Measurements from ENCODE around the gene PKP3.
"Not testable (repeated sequence)": the region's sequence is repeated elsewhere in the genome, so short reads cannot be mapped to it uniquely, and the experiment has no call there.

The PKP3 gene

GRCh38 chr11:394034-394857 lies at the start of gene PKP3:
PKP3 (plus strand) TSS chr11:394209; CDS start chr11:394293, 84 bp downstream.
- Histone ChIP-seq H3K79me2 (ENCODE audit: control insufficient read depth, insufficient read depth, low read length, unreplicated experiment) (no peaks in the 10 kb centered on the region), H3K4me1 (ENCODE audit: control insufficient read depth, insufficient read depth, low read length, unreplicated experiment) (peaks cover 39% of the 10 kb centered on the region), H2AFZ (ENCODE audit: low read length, unreplicated experiment) (no peak within 1 kb of the TSS), H3K27ac (ENCODE audit: low read depth, low read length) (peak within 1 kb of the TSS; percentile 30), H3K27me3 (ENCODE audit: insufficient read depth, low read length) (no peaks in the 10 kb centered on the region), H3K36me3 (ENCODE audit: insufficient read depth, low read length) (no peaks in the 10 kb centered on the region), H3K4me3 (ENCODE audit: low read depth, low read length) (0 out of 2 replicates have a peak within 1 kb of the TSS, but pooled peaks have one; percentile 49)

GRCh38 chr11:344836-345578 lies 49.0 kb upstream of the PKP3 start:
- Histone ChIP-seq H3K4me1 (ENCODE audit: control insufficient read depth, insufficient read depth, low read length, unreplicated experiment) (no peaks in the 10 kb centered on the region), H3K27ac (ENCODE audit: low read depth, low read length) (no peak overlapping the region), H3K4me3 (ENCODE audit: low read depth, low read length) (no peak overlapping the region), H3K79me2 (ENCODE audit: control insufficient read depth, insufficient read depth, low read length, unreplicated experiment) (no peaks in the 10 kb centered on the region), H3K36me3 (ENCODE audit: insufficient read depth, low read length) (no peaks in the 10 kb centered on the region), H3K27me3 (ENCODE audit: insufficient read depth, low read length) (peaks cover 6% of the 10 kb centered on the region; the same call in 1 of the 2 replicates), H2AFZ (ENCODE audit: low read length, unreplicated experiment) (no peak overlapping the region)

GRCh38 chr11:346529-346928 lies 47.5 kb upstream of the PKP3 start:
- H3K27ac ChIP-seq (ENCODE audit: low read depth, low read length): no peak overlapping the region
- H3K27me3 ChIP-seq (ENCODE audit: insufficient read depth, low read length): no peaks in the 10 kb centered on the region
- no peaks in the 10 kb centered on the region for H3K36me3 ChIP-seq (ENCODE audit: insufficient read depth, low read length)

GRCh38 chr11:349270-349954 lies 44.6 kb upstream of the PKP3 start:
- not testable (repeated sequence) for H3K79me2 ChIP-seq (ENCODE audit: control insufficient read depth, insufficient read depth, low read length, unreplicated experiment); H3K27me3 ChIP-seq (ENCODE audit: insufficient read depth, low read length); H3K4me3 ChIP-seq (ENCODE audit: low read depth, low read length); H3K27ac ChIP-seq (ENCODE audit: low read depth, low read length); H3K36me3 ChIP-seq (ENCODE audit: insufficient read depth, low read length); H2AFZ ChIP-seq (ENCODE audit: low read length, unreplicated experiment)
- H3K4me1 ChIP-seq (ENCODE audit: control insufficient read depth, insufficient read depth, low read length, unreplicated experiment): peaks cover 13% of the 10 kb centered on the region

More at GRCh38 chr11:346529-346928, 47.5 kb upstream of the PKP3 start:
- H3K4me3 ChIP-seq (ENCODE audit: low read depth, low read length): no peak overlapping the region
- H3K79me2 ChIP-seq (ENCODE audit: control insufficient read depth, insufficient read depth, low read length, unreplicated experiment): no peaks in the 10 kb centered on the region
- H2AFZ ChIP-seq (ENCODE audit: low read length, unreplicated experiment): no peak overlapping the region
- no peaks in the 10 kb centered on the region for H3K4me1 ChIP-seq (ENCODE audit: control insufficient read depth, insufficient read depth, low read length, unreplicated experiment)

- not testable (repeated sequence) for H3K27me3 ChIP-seq (ENCODE audit: insufficient read depth, low read length); H2AFZ ChIP-seq (ENCODE audit: low read length, unreplicated experiment); H3K27ac ChIP-seq (ENCODE audit: low read depth, low read length); H3K36me3 ChIP-seq (ENCODE audit: insufficient read depth, low read length); H3K79me2 ChIP-seq (ENCODE audit: control insufficient read depth, insufficient read depth, low read length, unreplicated experiment); H3K4me3 ChIP-seq (ENCODE audit: low read depth, low read length)
- H3K4me1 ChIP-seq (ENCODE audit: control insufficient read depth, insufficient read depth, low read length, unreplicated experiment): peaks cover 18% of the 10 kb centered on the region
Observed at GRCh38 chr11:350033-350722, 43.8 kb upstream of the PKP3 start.

GRCh38 chr11:350723-351255 lies 43.2 kb upstream of the PKP3 start:
- Histone ChIP-seq H3K36me3 (ENCODE audit: insufficient read depth, low read length) (no peaks in the 10 kb centered on the region), H3K4me3 (ENCODE audit: low read depth, low read length) (no peak overlapping the region), H2AFZ (ENCODE audit: low read length, unreplicated experiment) (no peak overlapping the region), H3K4me1 (ENCODE audit: control insufficient read depth, insufficient read depth, low read length, unreplicated experiment) (peaks cover 25% of the 10 kb centered on the region), H3K27ac (ENCODE audit: low read depth, low read length) (no peak overlapping the region), H3K79me2 (ENCODE audit: control insufficient read depth, insufficient read depth, low read length, unreplicated experiment) (no peaks in the 10 kb centered on the region), H3K27me3 (ENCODE audit: insufficient read depth, low read length) (no peaks in the 10 kb centered on the region)

GRCh38 chr11:351411-351810 lies 42.6 kb upstream of the PKP3 start:
- Histone ChIP-seq H3K4me3 (ENCODE audit: low read depth, low read length) (no peak overlapping the region), H3K79me2 (ENCODE audit: control insufficient read depth, insufficient read depth, low read length, unreplicated experiment) (no peaks in the 10 kb centered on the region), H3K27me3 (ENCODE audit: insufficient read depth, low read length) (no peaks in the 10 kb centered on the region), H3K27ac (ENCODE audit: low read depth, low read length) (no peak overlapping the region), H2AFZ (ENCODE audit: low read length, unreplicated experiment) (no peak overlapping the region), H3K36me3 (ENCODE audit: insufficient read depth, low read length) (peaks cover 1% of the 10 kb centered on the region; the same call in 1 of the 2 replicates), H3K4me1 (ENCODE audit: control insufficient read depth, insufficient read depth, low read length, unreplicated experiment) (peaks cover 25% of the 10 kb centered on the region)

GRCh38 chr11:352456-353031 lies 41.5 kb upstream of the PKP3 start:
- H3K36me3 ChIP-seq (ENCODE audit: insufficient read depth, low read length): peaks cover 11% of the 10 kb centered on the region; the same call in 1 of the 2 replicates
- H2AFZ ChIP-seq (ENCODE audit: low read length, unreplicated experiment): no peak overlapping the region
- H3K27ac ChIP-seq (ENCODE audit: low read depth, low read length): peak overlapping the region; percentile 92; the same call in 1 of the 2 replicates
- H3K27me3 ChIP-seq (ENCODE audit: insufficient read depth, low read length): no peaks in the 10 kb centered on the region
- no peak overlapping the region for H3K4me3 ChIP-seq (ENCODE audit: low read depth, low read length)
- peaks cover 25% of the 10 kb centered on the region for H3K4me1 ChIP-seq (ENCODE audit: control insufficient read depth, insufficient read depth, low read length, unreplicated experiment)
- no peaks in the 10 kb centered on the region for H3K79me2 ChIP-seq (ENCODE audit: control insufficient read depth, insufficient read depth, low read length, unreplicated experiment)

GRCh38 chr11:353179-353873 lies 40.7 kb upstream of the PKP3 start:
- no peaks in the 10 kb centered on the region for H3K27me3 ChIP-seq (ENCODE audit: insufficient read depth, low read length)
- H3K4me3 ChIP-seq (ENCODE audit: low read depth, low read length): no peak overlapping the region
- peaks cover 25% of the 10 kb centered on the region for H3K4me1 ChIP-seq (ENCODE audit: control insufficient read depth, insufficient read depth, low read length, unreplicated experiment)
- H3K27ac ChIP-seq (ENCODE audit: low read depth, low read length): peak overlapping the region; percentile 92
- H3K79me2 ChIP-seq (ENCODE audit: control insufficient read depth, insufficient read depth, low read length, unreplicated experiment): no peaks in the 10 kb centered on the region
- H3K36me3 ChIP-seq (ENCODE audit: insufficient read depth, low read length): peaks cover 12% of the 10 kb centered on the region; the same call in 1 of the 2 replicates
- H2AFZ ChIP-seq (ENCODE audit: low read length, unreplicated experiment): peak overlapping the region; percentile 65

Data from ACC112 (cell line).